ENCODE data around the gene STK4. TPM values are rescaled to one million over a fixed set of nuclear protein-coding genes. Genes with fewer than 3 reads are reported as not detected.

The STK4 gene
- total RNA-seq, 1 experiment from 2014 or later: 43.0 TPM

- Histone ChIP-seq H4K5ac (ENCODE audit: insufficient read length, low read depth, low read length) (no peak overlapping the region), H3T11ph (ENCODE audit: low read length) (no peak overlapping the region), H2AK5ac (ENCODE audit: insufficient read length, low read length) (no peak overlapping the region), H4K20me1 (ENCODE audit: control insufficient read depth, insufficient read depth, insufficient read length) (no peaks in the 10 kb centered on the region), H4K8ac (replicated peaks; ENCODE audit: insufficient read length, low read depth, low read length) (no peak overlapping the region), H3K79me1 (ENCODE audit: insufficient read depth, low read depth, low read length, poor library complexity, severe bottlenecking) (no peaks in the 10 kb centered on the region), H3K14ac (ENCODE audit: insufficient read depth, low read length) (no peak overlapping the region), H2BK120ac (ENCODE audit: low read depth, low read length, poor library complexity, severe bottlenecking) (no peak overlapping the region), H3K9ac (ENCODE audit: extremely low read depth, insufficient read length, low read length) (no peak overlapping the region), H3K79me2 (ENCODE audit: insufficient read depth, low read length) (no peaks in the 10 kb centered on the region), H2BK15ac (ENCODE audit: low read depth, low read length) (no peak overlapping the region), H2BK5ac (ENCODE audit: insufficient read length, low read length) (no peak overlapping the region), H2BK20ac (ENCODE audit: low read depth, low read length, poor library complexity, severe bottlenecking) (no peak overlapping the region), H3K4me2 (ENCODE audit: insufficient read depth, insufficient read length, low read length) (no peak overlapping the region), H3K4me1 (ENCODE audit: insufficient read depth, low read length) (no peaks in the 10 kb centered on the region; the same call in 1 of the 2 replicates), H3K27me3 (ENCODE audit: insufficient read depth, low read length) (no peaks in the 10 kb centered on the region), H2AFZ (ENCODE audit: low read length) (no peak overlapping the region), H4K91ac (ENCODE audit: insufficient read length, low read depth, low read length) (no peak overlapping the region), H3K9me3 (ENCODE audit: control insufficient read depth, low read depth, low read length) (no peaks in the 10 kb centered on the region), H3K18ac (ENCODE audit: insufficient read length, low read depth, low read length) (no peak overlapping the region), H3K27ac (ENCODE audit: insufficient read length, low read depth, low read length) (no peak overlapping the region), H2BK12ac (ENCODE audit: insufficient read length, low read depth, low read length) (no peak overlapping the region), H3K23ac (ENCODE audit: insufficient read length, low read depth, low read length) (no peak overlapping the region), H3K23me2 (ENCODE audit: insufficient read length, low read depth, low read length, poor library complexity, severe bottlenecking) (no peaks in the 10 kb centered on the region), H3K4ac (ENCODE audit: low read depth, low read length) (no peak overlapping the region), H3K56ac (ENCODE audit: insufficient read length, low read depth, low read length) (no peak overlapping the region)
- peaks cover 13 to 19% of the 10 kb centered on the region in 2 experiments for H3K4me1 Mint-ChIP-seq
- no peak overlapping the region for H3K27ac Mint-ChIP-seq
- H3K4me3 Mint-ChIP-seq: no peak overlapping the region
- no peak for DNase-seq
- TF ChIP-seq, protein P1, sequence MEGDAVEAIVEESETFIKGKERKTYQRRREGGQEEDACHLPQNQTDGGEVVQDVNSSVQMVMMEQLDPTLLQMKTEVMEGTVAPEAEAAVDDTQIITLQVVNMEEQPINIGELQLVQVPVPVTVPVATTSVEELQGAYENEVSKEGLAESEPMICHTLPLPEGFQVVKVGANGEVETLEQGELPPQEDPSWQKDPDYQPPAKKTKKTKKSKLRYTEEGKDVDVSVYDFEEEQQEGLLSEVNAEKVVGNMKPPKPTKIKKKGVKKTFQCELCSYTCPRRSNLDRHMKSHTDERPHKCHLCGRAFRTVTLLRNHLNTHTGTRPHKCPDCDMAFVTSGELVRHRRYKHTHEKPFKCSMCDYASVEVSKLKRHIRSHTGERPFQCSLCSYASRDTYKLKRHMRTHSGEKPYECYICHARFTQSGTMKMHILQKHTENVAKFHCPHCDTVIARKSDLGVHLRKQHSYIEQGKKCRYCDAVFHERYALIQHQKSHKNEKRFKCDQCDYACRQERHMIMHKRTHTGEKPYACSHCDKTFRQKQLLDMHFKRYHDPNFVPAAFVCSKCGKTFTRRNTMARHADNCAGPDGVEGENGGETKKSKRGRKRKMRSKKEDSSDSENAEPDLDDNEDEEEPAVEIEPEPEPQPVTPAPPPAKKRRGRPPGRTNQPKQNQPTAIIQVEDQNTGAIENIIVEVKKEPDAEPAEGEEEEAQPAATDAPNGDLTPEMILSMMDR (conservative IDR thresholded peaks at IDR 0.05): no peak
- WGBS (ENCODE audit: extremely low coverage, insufficient read length, low lambda C conversion rate): no CpG with 5 or more reads among the region's 3 CpGs
- H3K9me3 Mint-ChIP-seq: no peaks in the 10 kb centered on the region
- H3K27me3 Mint-ChIP-seq (ENCODE audit: low read depth): no peaks in the 10 kb centered on the region
- peaks cover 3 to 33% (median 23%) of the 10 kb centered on the region in 3 experiments; a peak in 5 of 7 replicates for H3K36me3 Mint-ChIP-seq (ENCODE audit: insufficient read depth in 1 of 3, low read depth in 3 of 3)
These were observed 63.6 kb downstream of the STK4 start for GRCh38 chr20:45029884-45030283.

All from H9 (cell line).